HG03039 (cell line): Measurements from ENCODE around the gene RAD51B.
"Not testable (repeated sequence)": the region's sequence is repeated elsewhere in the genome, so short reads cannot be mapped to it uniquely, and the experiment has no call there.

Source experiments
- ATAC-seq: cut with Tn5 transposase; IDR thresholded peaks from one replicate; pipeline ENCODE4 v1.9.1; 2021; ENCODE audit warnings: mild to moderate bottlenecking, moderate library complexity; ENCODE audit not compliant: unreplicated experiment

Gene RAD51B

GRCh38 chr14:68245146-68246073 is 425.8 kb downstream of the RAD51B start:
- no peak for ATAC-seq

- ATAC-seq = no peak
These were observed 426.7 kb downstream of the RAD51B start for GRCh38 chr14:68246074-68246785.

- no peak for ATAC-seq
These were observed 427.2 kb downstream of the RAD51B start for GRCh38 chr14:68246786-68247105.

GRCh38 chr14:68247274-68247673 is 427.7 kb downstream of the RAD51B start:
- no peak for ATAC-seq

GRCh38 chr14:68247676-68248268 is 428.2 kb downstream of the RAD51B start:
- ATAC-seq = no peak

GRCh38 chr14:68248481-68249255 is 429.1 kb downstream of the RAD51B start:
- no peak for ATAC-seq

- no peak for ATAC-seq
These were observed 430.3 kb downstream of the RAD51B start for GRCh38 chr14:68249661-68250451.

GRCh38 chr14:68250927-68251768 is 431.6 kb downstream of the RAD51B start:
- no peak for ATAC-seq

- ATAC-seq = no peak
These were observed 432.2 kb downstream of the RAD51B start for GRCh38 chr14:68251769-68252100.

GRCh38 chr14:68253160-68253780 is 433.7 kb downstream of the RAD51B start:
- no peak for ATAC-seq

- ATAC-seq = no peak
These were observed 434.4 kb downstream of the RAD51B start for GRCh38 chr14:68253878-68254528.

- ATAC-seq = no peak
These were observed 435.3 kb downstream of the RAD51B start for GRCh38 chr14:68254669-68255527.

GRCh38 chr14:68255693-68256178 is 436.2 kb downstream of the RAD51B start:
- ATAC-seq = no peak

- ATAC-seq = no peak
These were observed 438.4 kb downstream of the RAD51B start for GRCh38 chr14:68257969-68258368.

GRCh38 chr14:68258995-68259394 is 439.4 kb downstream of the RAD51B start:
- not testable (repeated sequence) for ATAC-seq

GRCh38 chr14:68260121-68260520 is 440.5 kb downstream of the RAD51B start:
- no peak for ATAC-seq

GRCh38 chr14:68261092-68261842 is 441.7 kb downstream of the RAD51B start:
- no peak for ATAC-seq
